PFSK-1 (cell line): Measurements from ENCODE around the gene PEX7.

Source experiments
- POLR2AphosphoS5 ChIP-seq: IDR thresholded peaks from 2 replicates; pipeline ENCODE4 v1.6.1; 2012; ENCODE audit warnings: low read depth, mild to moderate bottlenecking, control low read depth, low read length, moderate library complexity
- SIN3A ChIP-seq: IDR thresholded peaks from 2 replicates; pipeline ENCODE4 v1.6.1; 2012; ENCODE audit warnings: mild to moderate bottlenecking, low read length, moderate library complexity, borderline replicate concordance; ENCODE audit not compliant: insufficient read depth
- TAF1 ChIP-seq: IDR thresholded peaks from 2 replicates; pipeline ENCODE4 v1.6.1; 2012; ENCODE audit warnings: low read length, control low read depth, borderline replicate concordance; ENCODE audit not compliant: insufficient read depth

DNA sequence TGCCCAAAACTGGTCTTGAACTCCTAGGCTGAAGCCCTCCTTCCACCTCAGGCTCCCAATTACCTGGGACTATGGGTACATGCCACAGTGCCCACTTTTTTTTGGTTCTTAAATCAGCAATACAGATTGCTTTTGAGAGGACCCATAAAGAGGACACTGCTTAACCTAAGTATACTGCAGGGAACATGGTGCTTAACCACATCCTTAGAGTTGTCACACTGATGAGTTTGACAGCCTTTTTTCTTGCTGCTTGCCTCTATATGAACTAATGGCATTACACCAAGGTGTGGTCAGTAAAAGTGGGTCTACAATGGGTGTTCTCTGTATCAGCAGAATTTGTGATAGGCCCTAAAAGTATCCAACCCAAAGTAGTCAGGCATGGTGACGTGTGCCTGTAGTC is 92.6 kb downstream of the PEX7 start:
- TF ChIP-seq TAF1 (no peak), POLR2AphosphoS5 (no peak), SIN3A (no peak)
